Tibial artery (tissue), 4 donors: Measurements from ENCODE around the gene XPA.

ENCODE experiments used
- DNase-seq, 2 donors: peaks; one replicate each; pipeline ENCODE4 v3.0.0-alpha.2; 2019
- H3K27ac ChIP-seq, 2 donors: fragments of 200-600 bp; sonication (generic) in 1 of 2; 1 replicate in 1 of 2; 2 replicates in 1 of 2; pipeline ENCODE4 v1.5.1; 2018 to 2019; ENCODE audit warnings: mild to moderate bottlenecking in 1 of 2
- H3K27me3 ChIP-seq, 2 donors: fragments of 200-600 bp; sonication (generic) in 1 of 2; one replicate each; pipeline versions ENCODE4 v1.5.1 to v1.6.0; 2016 to 2019
- H3K36me3 ChIP-seq, 3 donors: fragments of 200-600 bp; sonication (generic) in 2 of 3; one replicate each; pipeline ENCODE4 v1.5.1; 2016 to 2019; ENCODE audit warnings: mild to moderate bottlenecking in 2 of 3
- H3K4me1 ChIP-seq, 4 donors: fragments of 200-600 bp; sonication (generic) in 2 of 4; 1 replicate in 3 of 4; 2 replicates in 1 of 4; pipeline ENCODE4 v1.5.1; 2016 to 2019
- H3K4me3 ChIP-seq, 2 donors: fragments of 200-600 bp; sonication (generic) in 1 of 2; 1 replicate in 1 of 2; 2 replicates in 1 of 2; pipeline ENCODE4 v1.5.1; 2018 to 2019; ENCODE audit warnings: mild to moderate bottlenecking in 2 of 2
- H3K9me3 ChIP-seq, 3 donors: fragments of 200-600 bp; sonication (generic) in 1 of 3; one replicate each; pipeline ENCODE4 v1.5.1; 2016 to 2019
- CTCF ChIP-seq, 2 experiments: fragments of 200-600 bp in 1 of 2; fragments of 450-650 bp in 1 of 2; IDR thresholded peaks; one replicate each; pipeline ENCODE4 v1.5.1; 2017 to 2019; ENCODE audit warnings: antibody characterized with exemption in 2 of 2, mild to moderate bottlenecking in 1 of 2, moderate library complexity in 1 of 2
- intact Hi-C: fragments of 100-400 bp; cut with DNase I; formaldehyde crosslinking; loops from one replicate; pipeline ENCODE4 v1.15.0; 2023; ENCODE audit warnings: low total_unique reads

The XPA gene

GRCh38 chr9:97636903-97637302 lies 60.2 kb downstream of the XPA start:
- Histone ChIP-seq H3K27ac (no peak overlapping the region), H3K4me1 (peaks cover 0 to 48% (median 22%) of the 10 kb centered on the region in 4 donors), H3K36me3 (peaks cover 0 to 2% (median 0%) of the 10 kb centered on the region in 3 donors), H3K27me3 (no peaks in the 10 kb centered on the region), H3K4me3 (no peak overlapping the region), H3K9me3 (no peaks in the 10 kb centered on the region)
- intact Hi-C loops = no loop called here
- TF ChIP-seq CTCF (IDR thresholded peaks at IDR 0.05) = no peak
- no peak for DNase-seq

- DNase-seq = no peak
- no peaks in the 10 kb centered on the region for H3K27me3 ChIP-seq
- peaks cover 0 to 60% (median 30%) of the 10 kb centered on the region in 4 donors for H3K4me1 ChIP-seq
- peak overlapping the region; percentile 87 to 93 for H3K4me3 ChIP-seq
- intact Hi-C loops = no loop called here
- H3K36me3 ChIP-seq = no peaks in the 10 kb centered on the region
- no peaks in the 10 kb centered on the region for H3K9me3 ChIP-seq
- TF ChIP-seq CTCF (IDR thresholded peaks at IDR 0.05) = no peak
- H3K27ac ChIP-seq = no peak overlapping the region
These were observed 62.1 kb downstream of the XPA start for GRCh38 chr9:97635026-97635425.

GRCh38 chr9:97633859-97634490 lies 63.2 kb downstream of the XPA start:
- TF ChIP-seq CTCF (IDR thresholded peaks at IDR 0.05) = no peak
- no peaks in the 10 kb centered on the region for H3K36me3 ChIP-seq
- intact Hi-C loops = no loop called here

GRCh38 chr9:97632985-97633858 lies 63.9 kb downstream of the XPA start, which contains the start of the genes NCBP1 and TSTD2:
TSS of gene NCBP1 (plus strand) at chr9:97633821. CDS start at chr9:97633882, 61 bp downstream.
TSS of gene TSTD2 (minus strand) at chr9:97633368. CDS start at chr9:97627562, 5,806 bp downstream.
- DNase-seq = peak; percentile 97 to 99
- Histone ChIP-seq H3K36me3 (no peaks in the 10 kb centered on the region), H3K9me3 (no peaks in the 10 kb centered on the region), H3K4me3 (peak within 1 kb of the TSS; percentile 87 to 93), H3K27me3 (no peaks in the 10 kb centered on the region), H3K4me1 (peaks cover 0 to 53% (median 33%) of the 10 kb centered on the region in 4 donors), H3K27ac (peak within 1 kb of the TSS; percentile 94)
- TF ChIP-seq CTCF (IDR thresholded peaks at IDR 0.05) = no peak
- intact Hi-C loops = no loop called here

More at GRCh38 chr9:97633859-97634490, 63.2 kb downstream of the XPA start:
- peaks cover 0 to 60% (median 30%) of the 10 kb centered on the region in 4 donors for H3K4me1 ChIP-seq
- H3K27ac ChIP-seq = peak overlapping the region; percentile 94
- H3K27me3 ChIP-seq = no peaks in the 10 kb centered on the region
- H3K4me3 ChIP-seq = peak overlapping the region; percentile 87 to 93
- H3K9me3 ChIP-seq = no peaks in the 10 kb centered on the region
- DNase-seq = no peak

- Histone ChIP-seq H3K27ac (peak overlapping the region; percentile 94), H3K27me3 (no peaks in the 10 kb centered on the region), H3K4me1 (peaks cover 0 to 52% (median 33%) of the 10 kb centered on the region in 4 donors), H3K9me3 (no peaks in the 10 kb centered on the region), H3K36me3 (peaks cover 0 to under 1% (median 0%) of the 10 kb centered on the region in 3 donors), H3K4me3 (peak overlapping the region; percentile 87 to 93)
- intact Hi-C loops = no loop called here
- DNase-seq = peak in 1 of 2 donors; percentile 55
- TF ChIP-seq CTCF (IDR thresholded peaks at IDR 0.05) = no peak
These were observed 64.7 kb downstream of the XPA start for GRCh38 chr9:97632248-97632984.
